IgD-negative memory B cell (primary cell): Measurements from ENCODE around the gene COLEC11. TPM values are rescaled to one million over a fixed set of nuclear protein-coding genes. Genes with fewer than 3 reads are reported as not detected.
A peak's percentile ranks its signal among the peaks of the same experiment; 100 is the strongest.

Experiments used
- H3K27ac Mint-ChIP-seq, 3 donors: one replicate each; pipeline ENCODE4 v1.8.0; 2020 to 2022; ENCODE audit warnings: mild to moderate bottlenecking in 3 of 3, mixed read lengths in 3 of 3, moderate library complexity in 1 of 3
- H3K27me3 Mint-ChIP-seq: one replicate; pipeline ENCODE4 v1.8.0; 2021; ENCODE audit warnings: mixed read lengths
- H3K36me3 Mint-ChIP-seq: one replicate; pipeline ENCODE4 v1.8.0; 2020; ENCODE audit warnings: mild to moderate bottlenecking, mixed read lengths
- H3K4me1 Mint-ChIP-seq, 3 donors: one replicate each; pipeline ENCODE4 v1.8.0; 2020 to 2022; ENCODE audit warnings: mixed read lengths in 3 of 3, mild to moderate bottlenecking in 1 of 3
- H3K4me3 Mint-ChIP-seq, 4 donors: one replicate each; pipeline ENCODE4 v1.8.0; 2020 to 2022; ENCODE audit warnings: mild to moderate bottlenecking in 4 of 4, mixed read lengths in 4 of 4, moderate library complexity in 3 of 4
- H3K9me3 Mint-ChIP-seq, 3 donors: one replicate each; pipeline ENCODE4 v1.8.0; 2020 to 2021; ENCODE audit warnings: mixed read lengths in 3 of 3, mild to moderate bottlenecking in 1 of 3
- polyA plus RNA-seq: library from polyadenylated mRNA; unstranded; fragments of 300-500 nt; fragmentation: Illumina TruSeq; gene quantifications from one replicate; pipeline ENCODE4 v1.2.3, GENCODE V29; 2021

COLEC11 gene
- polyA plus RNA-seq, 1 donor from 2014 or later, result not detected

DNA sequence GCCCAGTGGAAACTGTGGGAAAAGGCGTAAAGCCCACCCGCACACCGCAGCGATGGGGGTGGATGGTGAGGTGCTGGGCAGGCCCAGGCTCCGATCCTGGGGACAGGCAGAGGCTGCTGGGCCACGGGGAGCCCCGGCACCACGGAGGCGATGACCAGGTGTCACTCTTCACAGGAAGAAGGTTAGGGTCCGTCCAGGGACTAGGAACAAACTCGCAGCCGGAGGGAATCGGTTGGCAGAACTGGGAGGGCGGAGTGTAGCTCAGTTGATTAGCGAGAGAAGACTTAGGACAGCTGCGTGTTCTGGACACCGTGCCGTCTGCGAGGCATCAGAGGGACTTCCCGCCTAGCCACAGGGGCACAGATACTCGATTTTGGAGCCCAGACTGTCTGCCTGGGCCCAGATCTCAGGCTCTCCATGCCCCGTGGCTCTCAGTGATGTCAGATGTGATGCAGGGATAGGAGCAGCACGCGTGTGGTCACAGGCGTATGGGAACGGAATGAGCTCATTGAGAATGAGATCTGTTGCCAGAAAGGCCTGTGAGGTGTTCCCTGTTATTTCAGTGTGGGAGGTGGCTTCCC lies 47.0 kb downstream of the COLEC11 start:
- Mint-ChIP-seq H3K4me3 (peak overlapping the region in 1 of 4 donors; percentile 12), H3K27me3 (peaks cover 9% of the 10 kb centered on the region), H3K27ac (no peak overlapping the region), H3K36me3 (no peaks in the 10 kb centered on the region), H3K9me3 (no peaks in the 10 kb centered on the region), H3K4me1 (peaks cover 0 to 2% (median 0%) of the 10 kb centered on the region in 3 donors)

DNA sequence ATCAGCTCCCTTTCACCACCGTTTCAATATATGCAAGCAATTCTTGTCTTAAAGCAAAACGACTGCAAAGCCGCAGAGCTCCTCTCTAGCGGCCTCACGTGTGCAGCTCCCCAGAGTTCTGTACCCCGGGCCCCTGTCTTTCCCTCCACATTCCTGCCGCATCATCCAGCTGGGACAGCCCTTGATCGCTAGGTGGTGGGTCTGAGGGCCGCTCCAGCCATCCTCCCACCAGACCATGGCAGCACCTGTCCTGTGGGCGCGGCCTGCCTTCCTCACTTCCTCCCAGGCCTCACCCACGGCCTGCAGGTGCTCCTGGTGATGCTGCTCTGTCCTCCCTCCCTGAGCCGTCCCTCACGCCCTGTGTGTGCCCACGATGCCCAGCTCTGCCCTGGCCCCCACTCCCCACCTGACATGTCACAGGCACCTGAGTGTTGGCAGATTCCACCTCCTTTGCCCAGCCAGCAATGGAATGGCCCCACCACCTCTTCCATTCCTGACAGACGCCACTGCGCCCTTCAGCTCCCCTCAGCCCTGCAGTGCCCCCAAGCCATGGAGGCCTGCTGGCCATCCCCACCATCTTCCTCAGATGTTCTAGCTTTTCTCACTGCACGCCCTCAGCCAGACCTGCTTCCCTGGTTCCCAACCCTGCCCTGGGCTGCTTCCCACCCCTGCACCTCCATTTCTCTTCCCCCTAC lies 47.8 kb downstream of the COLEC11 start:
- H3K27me3 Mint-ChIP-seq, result peaks cover 5% of the 10 kb centered on the region
- no peaks in the 10 kb centered on the region for H3K9me3 Mint-ChIP-seq
- no peak overlapping the region for H3K27ac Mint-ChIP-seq
- H3K4me3 Mint-ChIP-seq, result no peak overlapping the region
- no peaks in the 10 kb centered on the region for H3K36me3 Mint-ChIP-seq
- H3K4me1 Mint-ChIP-seq, result peaks cover 0 to 2% (median 0%) of the 10 kb centered on the region in 3 donors

DNA sequence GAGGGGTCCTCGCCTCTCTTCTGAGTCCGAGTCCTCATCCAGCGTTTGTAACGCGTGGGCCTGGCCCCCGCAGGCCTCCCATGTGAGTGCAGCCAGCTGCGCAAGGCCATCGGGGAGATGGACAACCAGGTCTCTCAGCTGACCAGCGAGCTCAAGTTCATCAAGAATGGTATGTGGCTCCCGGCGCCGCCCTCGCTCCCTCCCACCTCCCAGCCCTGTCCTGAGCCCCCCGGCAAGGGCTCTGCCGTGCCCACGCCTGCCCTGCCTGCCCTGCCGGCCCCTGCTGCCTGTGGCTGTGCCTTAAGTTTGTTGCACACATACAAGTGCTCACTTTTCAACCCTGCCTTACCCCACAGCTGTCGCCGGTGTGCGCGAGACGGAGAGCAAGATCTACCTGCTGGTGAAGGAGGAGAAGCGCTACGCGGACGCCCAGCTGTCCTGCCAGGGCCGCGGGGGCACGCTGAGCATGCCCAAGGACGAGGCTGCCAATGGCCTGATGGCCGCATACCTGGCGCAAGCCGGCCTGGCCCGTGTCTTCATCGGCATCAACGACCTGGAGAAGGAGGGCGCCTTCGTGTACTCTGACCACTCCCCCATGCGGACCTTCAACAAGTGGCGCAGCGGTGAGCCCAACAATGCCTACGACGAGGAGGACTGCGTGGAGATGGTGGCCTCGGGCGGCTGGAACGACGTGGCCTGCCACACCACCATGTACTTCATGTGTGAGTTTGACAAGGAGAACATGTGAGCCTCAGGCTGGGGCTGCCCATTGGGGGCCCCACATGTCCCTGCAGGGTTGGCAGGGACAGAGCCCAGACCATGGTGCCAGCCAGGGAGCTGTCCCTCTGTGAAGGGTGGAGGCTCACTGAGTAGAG lies 48.7 kb downstream of the COLEC11 start:
- H3K27me3 Mint-ChIP-seq, result peaks cover 5% of the 10 kb centered on the region
- H3K4me1 Mint-ChIP-seq, result peaks cover 0 to 2% (median 0%) of the 10 kb centered on the region in 3 donors
- H3K36me3 Mint-ChIP-seq, result no peaks in the 10 kb centered on the region
- H3K9me3 Mint-ChIP-seq, result no peaks in the 10 kb centered on the region
- no peak overlapping the region for H3K27ac Mint-ChIP-seq
- H3K4me3 Mint-ChIP-seq, result no peak overlapping the region

DNA sequence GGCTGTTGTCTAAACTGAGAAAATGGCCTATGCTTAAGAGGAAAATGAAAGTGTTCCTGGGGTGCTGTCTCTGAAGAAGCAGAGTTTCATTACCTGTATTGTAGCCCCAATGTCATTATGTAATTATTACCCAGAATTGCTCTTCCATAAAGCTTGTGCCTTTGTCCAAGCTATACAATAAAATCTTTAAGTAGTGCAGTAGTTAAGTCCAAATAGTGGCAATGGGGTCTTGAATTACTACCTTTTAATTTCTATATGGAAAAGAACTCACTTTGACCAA lies 49.3 kb downstream of the COLEC11 start:
- H3K4me3 Mint-ChIP-seq, result no peak overlapping the region
- H3K27ac Mint-ChIP-seq, result no peak overlapping the region
- no peaks in the 10 kb centered on the region for H3K9me3 Mint-ChIP-seq
- no peaks in the 10 kb centered on the region for H3K36me3 Mint-ChIP-seq
- no peaks in the 10 kb centered on the region for H3K4me1 Mint-ChIP-seq
- peaks cover 4% of the 10 kb centered on the region for H3K27me3 Mint-ChIP-seq

DNA sequence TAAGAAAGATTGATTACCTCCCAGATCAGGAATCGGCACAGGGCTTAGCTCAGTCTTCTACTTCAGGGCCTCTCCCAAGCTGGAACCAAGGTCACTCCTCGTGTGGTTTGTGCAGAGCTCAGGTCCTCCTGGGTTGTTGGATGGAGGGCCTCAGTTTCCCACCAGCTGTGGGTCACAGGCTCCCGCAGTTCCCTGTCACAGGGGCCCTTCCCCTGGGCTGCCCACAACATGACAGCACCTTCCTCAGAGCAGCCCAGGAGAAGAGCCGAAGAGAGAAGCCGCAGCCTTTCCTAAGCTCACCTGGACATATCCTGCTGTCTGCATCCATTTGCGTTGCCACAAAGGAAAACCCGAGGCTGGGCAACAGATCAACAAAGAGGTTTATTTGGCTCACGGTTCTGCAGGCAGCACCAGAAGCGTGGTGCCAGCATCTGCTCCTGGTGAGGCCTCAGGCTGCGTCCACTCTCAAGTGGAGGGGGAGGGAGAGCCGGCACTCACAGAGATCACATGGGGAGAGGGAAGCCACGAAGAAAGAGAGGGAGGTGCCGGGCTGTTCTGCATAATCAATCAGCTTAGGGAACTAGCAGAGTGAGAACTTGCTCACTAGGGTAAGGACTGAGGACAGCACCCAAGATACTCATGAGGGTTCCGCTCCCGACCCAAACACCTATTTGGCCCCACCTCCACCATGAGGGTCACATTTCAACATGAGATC lies 50.1 kb downstream of the COLEC11 start:
- H3K9me3 Mint-ChIP-seq, result no peaks in the 10 kb centered on the region
- H3K36me3 Mint-ChIP-seq, result no peaks in the 10 kb centered on the region
- no peaks in the 10 kb centered on the region for H3K4me1 Mint-ChIP-seq
- H3K27me3 Mint-ChIP-seq, result peaks cover 3% of the 10 kb centered on the region
- no peak overlapping the region for H3K4me3 Mint-ChIP-seq
- peak overlapping the region in 1 of 3 donors; percentile 80 for H3K27ac Mint-ChIP-seq

DNA sequence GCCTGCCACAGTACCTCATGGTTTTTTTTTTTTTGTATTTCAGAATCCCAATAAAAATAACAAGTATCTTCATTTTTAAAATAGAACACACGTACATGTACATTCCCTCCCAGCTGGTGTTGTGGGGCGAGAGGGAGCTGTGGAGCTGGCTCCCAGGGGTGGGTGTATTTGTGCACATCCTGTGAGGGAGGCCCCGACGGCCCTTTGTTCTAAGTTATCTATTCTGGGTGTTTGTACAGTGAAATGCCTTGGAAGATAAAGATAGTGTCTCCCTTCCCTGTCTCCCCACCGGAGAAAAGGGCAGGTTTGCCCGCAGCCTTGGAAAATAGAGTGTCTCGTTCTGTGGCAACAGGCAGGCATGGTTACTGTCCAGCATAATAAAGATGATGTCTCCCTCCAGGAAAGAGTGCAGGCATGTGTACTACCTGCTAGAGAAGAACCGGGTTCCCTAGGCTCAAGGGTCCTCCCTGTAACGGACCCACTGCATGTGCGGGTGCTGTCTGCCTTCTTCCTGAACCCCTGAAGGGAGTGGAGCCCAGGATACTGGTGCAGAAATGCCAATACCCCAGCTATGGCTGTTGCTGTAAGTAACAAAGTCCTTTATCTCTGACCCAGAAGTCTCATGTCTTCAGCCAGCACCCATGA lies 51.0 kb downstream of the COLEC11 start:
- no peak overlapping the region for H3K4me3 Mint-ChIP-seq
- no peak overlapping the region for H3K27ac Mint-ChIP-seq
- H3K4me1 Mint-ChIP-seq, result peaks cover 1 to 2% (median 1%) of the 10 kb centered on the region in 3 donors
- no peaks in the 10 kb centered on the region for H3K9me3 Mint-ChIP-seq
- H3K36me3 Mint-ChIP-seq, result no peaks in the 10 kb centered on the region
- peaks cover 3% of the 10 kb centered on the region for H3K27me3 Mint-ChIP-seq

DNA sequence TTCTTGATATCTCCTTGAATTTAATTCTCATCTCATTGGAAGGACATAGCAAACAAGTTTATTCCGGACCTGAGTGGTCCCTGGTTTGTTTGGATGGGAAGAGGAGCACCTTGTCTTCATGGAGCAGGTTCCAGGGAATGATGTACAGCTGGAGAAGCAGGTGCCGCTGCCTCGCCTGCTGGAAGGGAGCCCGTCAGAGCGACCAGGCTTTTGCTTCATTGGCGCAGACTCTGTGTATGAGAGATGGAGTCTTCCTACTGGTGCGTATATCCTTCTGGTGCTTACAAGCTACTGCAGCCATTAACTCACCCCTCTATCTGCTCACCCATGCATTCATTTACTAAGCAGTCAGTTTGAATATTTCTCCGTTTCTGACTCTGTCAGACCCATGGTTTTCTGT lies 51.5 kb downstream of the COLEC11 start:
- Mint-ChIP-seq H3K36me3 (no peaks in the 10 kb centered on the region), H3K9me3 (no peaks in the 10 kb centered on the region), H3K27ac (no peak overlapping the region), H3K4me3 (peak overlapping the region in 2 of 4 donors; percentile 10 to 32), H3K4me1 (peaks cover 4 to 5% (median 5%) of the 10 kb centered on the region in 3 donors), H3K27me3 (peaks cover 3% of the 10 kb centered on the region)

DNA sequence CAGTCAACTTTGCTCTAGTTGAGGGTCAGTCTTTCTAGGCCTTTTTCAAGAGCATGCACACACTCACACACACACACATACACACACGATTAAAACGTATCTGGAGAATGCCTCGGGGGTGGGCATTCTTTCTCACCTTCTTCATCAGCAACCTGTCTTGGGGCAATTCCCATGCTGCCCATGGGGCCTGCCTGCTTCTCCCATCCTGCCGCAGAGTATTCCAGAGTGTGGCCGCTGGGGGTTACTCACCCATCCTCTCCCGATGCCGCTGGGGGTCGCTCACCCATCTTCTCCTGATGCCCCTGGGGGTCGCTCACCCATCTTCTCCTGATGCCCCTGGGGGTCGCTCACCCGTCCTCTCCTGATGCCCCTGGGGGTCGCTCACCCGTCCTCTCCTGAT lies 52.3 kb downstream of the COLEC11 start:
- Mint-ChIP-seq H3K27me3 (peaks cover 3% of the 10 kb centered on the region), H3K9me3 (no peaks in the 10 kb centered on the region), H3K36me3 (peaks cover 2% of the 10 kb centered on the region), H3K4me3 (no peak overlapping the region), H3K27ac (no peak overlapping the region), H3K4me1 (peaks cover 7 to 12% (median 11%) of the 10 kb centered on the region in 3 donors)

DNA sequence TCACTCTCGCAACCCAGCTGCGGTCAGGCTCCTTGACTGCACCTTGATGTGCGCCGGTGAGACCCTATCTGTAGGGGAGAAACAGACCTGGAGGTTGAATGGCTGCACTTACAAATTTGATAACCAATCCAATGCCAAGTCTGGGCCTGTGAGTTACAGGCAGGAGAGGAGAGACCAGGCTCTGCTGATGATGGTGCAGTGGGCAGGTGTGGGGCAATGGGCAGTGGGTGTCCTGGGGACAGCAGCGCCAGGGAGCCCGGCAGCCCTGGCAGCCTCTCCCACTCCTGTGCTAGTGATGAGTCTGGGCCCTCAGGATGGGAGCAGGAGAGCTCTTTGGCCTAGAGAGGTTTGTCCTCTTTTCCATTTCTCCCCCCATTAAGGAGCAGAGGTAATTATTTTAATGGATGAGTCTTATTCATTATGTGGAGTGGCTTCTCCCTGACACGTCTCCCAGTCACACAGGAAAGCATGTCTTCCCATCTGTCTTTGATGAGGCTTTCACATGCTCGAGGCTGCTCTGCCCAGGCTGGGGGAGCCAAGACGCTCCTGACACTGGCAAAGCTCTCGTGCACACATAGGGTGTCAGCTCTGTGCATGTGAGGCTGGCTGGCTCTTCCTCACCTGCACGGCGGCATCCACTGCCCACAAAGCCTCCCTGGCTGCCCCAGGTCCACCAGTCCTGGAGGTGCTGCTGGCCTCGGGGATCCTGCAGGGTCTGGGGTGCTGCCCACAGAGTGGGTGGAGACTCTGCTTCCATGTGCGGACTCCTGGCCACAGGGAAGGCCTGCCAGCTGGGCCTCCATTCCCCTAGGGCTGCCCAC lies 53.1 kb downstream of the COLEC11 start:
- Mint-ChIP-seq H3K4me3 (no peak overlapping the region), H3K27ac (no peak overlapping the region), H3K36me3 (peaks cover 2% of the 10 kb centered on the region), H3K4me1 (peaks cover 8 to 13% (median 12%) of the 10 kb centered on the region in 3 donors), H3K9me3 (no peaks in the 10 kb centered on the region), H3K27me3 (peaks cover 3% of the 10 kb centered on the region)

DNA sequence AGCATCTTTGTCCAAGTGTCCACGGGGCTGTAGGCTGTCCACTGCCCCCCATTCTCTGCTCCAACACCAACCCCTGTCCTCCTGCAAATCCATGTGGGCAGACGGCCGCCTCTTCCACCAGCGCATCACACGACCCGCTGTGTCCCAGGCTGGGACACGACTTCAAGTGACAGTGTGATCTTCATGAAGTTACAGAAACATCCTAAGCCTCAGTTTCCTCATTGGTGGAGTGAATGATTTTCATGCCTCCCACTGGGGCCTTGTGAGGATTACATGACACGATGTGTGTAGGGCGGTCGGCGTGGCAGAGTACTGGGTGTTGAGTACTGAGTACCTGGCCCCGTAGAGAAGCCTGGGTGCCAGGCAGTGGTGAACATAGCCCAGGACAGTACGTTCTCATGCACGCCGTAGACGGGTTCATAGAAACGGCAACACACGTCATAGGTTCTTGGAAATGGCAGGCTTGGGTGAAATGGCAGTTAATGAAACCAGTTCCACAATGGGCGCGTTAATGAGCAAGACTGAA lies 53.8 kb downstream of the COLEC11 start:
- Mint-ChIP-seq H3K9me3 (no peaks in the 10 kb centered on the region), H3K27ac (no peak overlapping the region), H3K4me1 (peaks cover 9 to 13% (median 12%) of the 10 kb centered on the region in 3 donors), H3K36me3 (peaks cover 3% of the 10 kb centered on the region), H3K4me3 (peak overlapping the region in 1 of 4 donors; percentile 38), H3K27me3 (peaks cover 3% of the 10 kb centered on the region)

DNA sequence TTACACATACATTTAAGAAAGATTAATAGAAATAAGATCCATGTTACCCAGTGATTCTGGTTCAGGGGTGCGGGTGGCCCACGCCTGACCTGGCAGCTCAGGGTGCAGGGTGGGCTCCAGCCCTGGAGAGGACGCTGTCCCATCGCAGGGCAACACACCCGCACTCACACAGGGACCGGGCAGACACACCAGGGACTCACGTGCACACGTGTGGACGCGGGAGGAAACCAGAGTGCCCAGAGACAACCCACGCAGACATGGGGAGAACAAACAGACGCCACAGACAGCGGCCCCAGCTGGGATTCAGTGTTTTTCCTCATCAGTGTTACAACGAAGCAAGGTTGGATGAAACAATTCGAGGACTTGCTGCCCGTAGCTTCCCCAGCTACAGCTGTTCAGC lies 54.7 kb downstream of the COLEC11 start:
- Mint-ChIP-seq H3K4me3 (peak overlapping the region in 1 of 4 donors; percentile 14), H3K27ac (peak overlapping the region in 2 of 3 donors; percentile 79 to 86), H3K27me3 (peaks cover 3% of the 10 kb centered on the region), H3K4me1 (peaks cover 10 to 13% (median 12%) of the 10 kb centered on the region in 3 donors), H3K9me3 (no peaks in the 10 kb centered on the region), H3K36me3 (peaks cover 5% of the 10 kb centered on the region)

DNA sequence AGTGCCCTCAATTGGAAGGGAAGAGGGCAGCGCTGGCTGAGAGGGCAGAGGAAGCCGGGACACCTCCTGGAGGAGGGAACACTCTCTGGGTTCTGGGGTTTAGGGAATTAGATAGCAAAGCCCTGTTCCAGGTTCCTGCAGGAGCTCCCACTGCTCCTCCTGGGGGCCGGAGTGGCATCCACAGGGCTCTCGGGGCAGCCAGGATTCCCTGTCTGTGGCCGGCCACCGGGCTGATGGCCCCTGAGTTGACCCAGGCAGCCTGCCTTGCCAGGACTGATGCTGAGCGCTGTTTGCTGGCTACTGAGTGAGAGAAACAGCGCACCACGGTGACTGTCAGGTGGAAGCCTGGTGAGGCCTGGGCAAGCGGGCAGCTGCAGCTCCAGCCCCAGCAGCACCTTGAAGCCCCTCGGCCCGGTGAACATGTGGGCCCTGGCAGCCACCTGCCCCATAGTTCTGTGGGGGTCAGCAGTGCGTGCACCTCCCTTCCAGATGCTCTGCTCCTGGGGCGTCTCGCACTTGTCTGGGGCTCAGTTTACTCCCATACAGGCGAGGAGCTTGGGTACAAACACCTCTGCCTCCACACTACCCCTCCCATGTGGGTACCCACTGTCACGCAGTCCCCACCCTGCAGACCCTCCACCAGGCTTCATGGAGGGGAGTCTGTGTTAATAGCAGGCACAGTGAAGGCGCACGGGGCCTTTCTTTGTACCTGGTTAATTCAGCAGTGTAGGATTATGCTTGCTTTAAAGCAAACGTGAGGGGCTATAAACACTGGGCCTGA lies 55.4 kb downstream of the COLEC11 start:
- Mint-ChIP-seq H3K9me3 (no peaks in the 10 kb centered on the region), H3K4me1 (peaks cover 10 to 13% (median 12%) of the 10 kb centered on the region in 3 donors), H3K27ac (peak overlapping the region in 2 of 3 donors; percentile 88 to 96), H3K4me3 (peak overlapping the region in 3 of 4 donors; percentile 79 to 97 (median 96)), H3K36me3 (peaks cover 5% of the 10 kb centered on the region), H3K27me3 (peaks cover 3% of the 10 kb centered on the region)
